Tibial nerve (tissue), 4 donors: ENCODE results near the gene AP3B1.

Source experiments
- EP300 ChIP-seq, 2 donors: sonication (generic); formaldehyde crosslinking; IDR thresholded peaks; one replicate each; pipeline ENCODE4 v1.6.1; 2017; ENCODE audit warnings: antibody characterized with exemption in 2 of 2, mild to moderate bottlenecking in 1 of 2
- POLR2A ChIP-seq, 2 donors: fragments of 450-650 bp; IDR thresholded peaks; one replicate each; pipeline ENCODE4 v1.6.1; 2017; ENCODE audit warnings: antibody characterized with exemption in 2 of 2, mild to moderate bottlenecking in 2 of 2, moderate library complexity in 2 of 2
- TF ChIP-seq, protein P1 (sequence below), 5 experiments: fragments of 200-600 bp in 3 of 5; fragments of 450-650 bp in 2 of 5; sonication (generic) in 3 of 5; IDR thresholded peaks; one replicate each; pipeline ENCODE4 v1.5.1; 2016 to 2019; ENCODE audit warnings: antibody characterized with exemption in 5 of 5, mild to moderate bottlenecking in 3 of 5, moderate library complexity in 2 of 5

DNA sequence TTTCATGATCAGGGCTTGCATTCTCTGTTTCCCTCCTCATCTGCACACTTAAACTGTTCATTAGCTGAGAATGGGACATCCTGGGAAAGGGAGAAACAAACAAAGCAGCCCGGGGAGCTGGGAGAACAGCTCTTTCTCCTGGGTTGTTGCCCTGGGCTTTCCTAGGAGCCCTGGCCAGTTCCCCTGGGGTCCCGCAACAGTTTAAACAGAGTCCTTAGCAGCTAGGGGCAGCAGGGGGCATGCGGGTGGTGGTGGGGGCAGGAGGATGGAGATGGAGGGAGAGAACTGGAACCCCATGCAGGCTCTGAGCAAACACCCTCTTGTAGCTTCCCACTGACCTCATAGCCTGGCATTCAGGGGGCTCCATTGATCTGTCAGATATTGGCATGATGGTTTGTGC is 309.3 kb downstream of the AP3B1 start:
- TF ChIP-seq, protein P1, sequence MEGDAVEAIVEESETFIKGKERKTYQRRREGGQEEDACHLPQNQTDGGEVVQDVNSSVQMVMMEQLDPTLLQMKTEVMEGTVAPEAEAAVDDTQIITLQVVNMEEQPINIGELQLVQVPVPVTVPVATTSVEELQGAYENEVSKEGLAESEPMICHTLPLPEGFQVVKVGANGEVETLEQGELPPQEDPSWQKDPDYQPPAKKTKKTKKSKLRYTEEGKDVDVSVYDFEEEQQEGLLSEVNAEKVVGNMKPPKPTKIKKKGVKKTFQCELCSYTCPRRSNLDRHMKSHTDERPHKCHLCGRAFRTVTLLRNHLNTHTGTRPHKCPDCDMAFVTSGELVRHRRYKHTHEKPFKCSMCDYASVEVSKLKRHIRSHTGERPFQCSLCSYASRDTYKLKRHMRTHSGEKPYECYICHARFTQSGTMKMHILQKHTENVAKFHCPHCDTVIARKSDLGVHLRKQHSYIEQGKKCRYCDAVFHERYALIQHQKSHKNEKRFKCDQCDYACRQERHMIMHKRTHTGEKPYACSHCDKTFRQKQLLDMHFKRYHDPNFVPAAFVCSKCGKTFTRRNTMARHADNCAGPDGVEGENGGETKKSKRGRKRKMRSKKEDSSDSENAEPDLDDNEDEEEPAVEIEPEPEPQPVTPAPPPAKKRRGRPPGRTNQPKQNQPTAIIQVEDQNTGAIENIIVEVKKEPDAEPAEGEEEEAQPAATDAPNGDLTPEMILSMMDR (IDR thresholded peaks at IDR 0.05) = no peak
- TF ChIP-seq EP300 (IDR thresholded peaks at IDR 0.05) (no peak), POLR2A (IDR thresholded peaks at IDR 0.05) (no peak)
